ENCODE results near the gene HPSE2. TPM values are rescaled to one million over a fixed set of nuclear protein-coding genes. Genes with fewer than 3 reads are reported as not detected.

Gene HPSE2
- total and polyA plus RNA-seq, 2 of the 13 experiments (the other 11 are each of a cell fraction or from before 2014, with no cell fraction given), result 0.01 TPM; not detected in 1

GRCh38 chr10:98919899-98920298, 315.8 kb downstream of the HPSE2 start:
- POLR2A ChIA-PET, result no interaction called here
- Histone ChIP-seq H3K4me2 (ENCODE audit: low read depth, low read length) (no peak overlapping the region), H3K27ac (ENCODE audit: extremely low read length, insufficient read depth, low read length) (no peak overlapping the region), H3K4me1 (ENCODE audit: insufficient read depth, low read length) (no peaks in the 10 kb centered on the region), H2AFZ (ENCODE audit: low read length) (no peak overlapping the region), H3K79me2 (ENCODE audit: insufficient read depth, low read length) (no peaks in the 10 kb centered on the region), H3K36me3 (replicated peaks in 1 of 2; ENCODE audit: control insufficient read depth in 1 of 2, insufficient read depth in 2 of 2, low read length in 2 of 2) (no peaks in the 10 kb centered on the region), H3K9ac (ENCODE audit: insufficient read depth, low read depth, low read length) (no peak overlapping the region), H3K9me3 (ENCODE audit: low read length) (no peaks in the 10 kb centered on the region), H4K20me1 (ENCODE audit: insufficient read depth, low read length) (no peaks in the 10 kb centered on the region), H3K4me3 (replicated peaks in 1 of 3; ENCODE audit: insufficient read depth in 1 of 3, low read depth in 2 of 3, low read length in 3 of 3) (no peak overlapping the region), H3K27me3 (ENCODE audit: control insufficient read depth in 1 of 2, insufficient read depth in 2 of 2, low read length in 2 of 2) (no peaks in the 10 kb centered on the region)
- BruUV-seq (replicated peaks), result no TSS peak
- intact Hi-C loops (cut with micrococcal nuclease; ENCODE audit: unreplicated experiment), result no loop called here
- DNase-seq (ENCODE audit: low spot score) (no peak), ATAC-seq (no peak), FAIRE-seq (no peak)
- CTCF ChIA-PET (ENCODE audit: low intra/inter-chr PET ratio, low total read pairs), result no interaction called here
- WGBS (ENCODE audit: low lambda C conversion rate), result 2% methylated on average over 2 of the region's 2 CpGs
- in situ Hi-C loops (cut with HindIII; ENCODE audit: extremely low pct_ligation_motif_present, low pct_unique_long_range_greater_than_20kb), result no loop called here
- TF ChIP-seq CSRNP1 (CRISPR knock-in tag; IDR thresholded peaks at IDR 0.05), result no peak
- TF ChIP-seq JUND (CRISPR knock-in tag; IDR thresholded peaks at IDR 0.05), result no peak
- no peak for TF ChIP-seq ZNF446 (CRISPR knock-in tag; IDR thresholded peaks at IDR 0.05)
- TF ChIP-seq ZNF142 (CRISPR knock-in tag; IDR thresholded peaks at IDR 0.05), result no peak
- no peak for TF ChIP-seq GTF2F1 (IDR thresholded peaks at IDR 0.05; ENCODE audit: low read length)
- TF ChIP-seq ZNF800 (CRISPR knock-in tag; IDR thresholded peaks at IDR 0.05), result no peak
- TF ChIP-seq HNRNPUL1 (IDR thresholded peaks at IDR 0.05; ENCODE audit: low read depth, low read length), result no peak
- no peak for TF ChIP-seq RFX3 (CRISPR knock-in tag; IDR thresholded peaks at IDR 0.05)
- no peak for TF ChIP-seq RBM39 (IDR thresholded peaks at IDR 0.05; ENCODE audit: low read depth, low read length, poor library complexity, severe bottlenecking)
- no peak for TF ChIP-seq PAX8 (CRISPR knock-in tag; IDR thresholded peaks at IDR 0.05; ENCODE audit: borderline replicate concordance)
- TF ChIP-seq ZSCAN22 (CRISPR knock-in tag; IDR thresholded peaks at IDR 0.05), result no peak
- no peak for TF ChIP-seq ZNF431 (CRISPR knock-in tag; IDR thresholded peaks at IDR 0.05; ENCODE audit: borderline replicate concordance, low read depth)
- no peak for TF ChIP-seq ARHGAP35 (CRISPR knock-in tag; IDR thresholded peaks at IDR 0.05; ENCODE audit: borderline replicate concordance)
- no peak for TF ChIP-seq ZNF234 (CRISPR knock-in tag; conservative IDR thresholded peaks at IDR 0.05)
- no peak for TF ChIP-seq ISL2 (CRISPR knock-in tag; IDR thresholded peaks at IDR 0.05)
